AG09319 (cell line): Measurements from ENCODE around the gene MGAT4B.

Experiments used
- DNase-seq: peaks from one replicate; pipeline ENCODE4 v3.0.0-alpha.2; 2010; ENCODE audit warnings: low read depth; ENCODE audit errors: extremely low read depth
- TF ChIP-seq, protein P1 (sequence below): IDR thresholded peaks from 2 replicates; pipeline ENCODE4 v1.5.1; 2011; ENCODE audit warnings: low read depth, mild to moderate bottlenecking, inconsistent platforms, low read length, moderate library complexity

The MGAT4B gene

DNA sequence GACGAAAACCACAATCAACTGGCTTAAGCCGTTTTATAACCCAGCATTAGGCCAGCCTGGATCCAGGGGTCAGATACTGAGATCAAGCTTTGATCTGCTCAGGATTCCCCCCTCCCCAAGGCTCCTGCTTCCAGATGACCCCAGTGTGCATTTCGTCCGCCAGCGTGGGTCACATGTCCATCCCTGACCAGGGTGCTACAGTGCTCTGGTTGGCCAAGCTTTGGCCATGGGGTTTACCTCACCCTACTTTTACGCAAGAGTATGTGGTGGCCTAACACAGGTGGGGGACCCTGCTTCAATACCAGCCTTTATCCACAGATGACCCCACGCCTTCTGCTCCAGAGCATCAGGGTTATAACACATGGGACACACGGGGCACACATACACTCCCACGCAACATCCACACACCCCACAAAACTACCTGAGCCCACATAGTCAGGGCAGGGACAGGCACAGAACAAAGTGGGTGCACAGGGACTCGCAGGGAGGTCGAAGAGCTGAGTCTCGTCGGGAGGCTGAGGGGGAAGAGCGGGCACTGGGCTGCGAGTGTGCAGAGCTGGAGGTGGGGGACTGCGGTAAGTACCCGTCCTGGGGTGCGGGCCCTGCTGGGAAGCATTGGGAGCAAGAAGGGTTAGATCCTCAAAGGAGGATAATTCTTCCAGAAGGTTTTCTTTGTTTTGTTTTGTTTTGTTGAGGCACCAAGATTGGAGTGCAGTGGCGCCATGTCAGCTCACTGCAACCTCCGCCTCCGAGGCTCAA lies 9.0 kb upstream of the MGAT4B start:
- DNase-seq = no peak

DNA sequence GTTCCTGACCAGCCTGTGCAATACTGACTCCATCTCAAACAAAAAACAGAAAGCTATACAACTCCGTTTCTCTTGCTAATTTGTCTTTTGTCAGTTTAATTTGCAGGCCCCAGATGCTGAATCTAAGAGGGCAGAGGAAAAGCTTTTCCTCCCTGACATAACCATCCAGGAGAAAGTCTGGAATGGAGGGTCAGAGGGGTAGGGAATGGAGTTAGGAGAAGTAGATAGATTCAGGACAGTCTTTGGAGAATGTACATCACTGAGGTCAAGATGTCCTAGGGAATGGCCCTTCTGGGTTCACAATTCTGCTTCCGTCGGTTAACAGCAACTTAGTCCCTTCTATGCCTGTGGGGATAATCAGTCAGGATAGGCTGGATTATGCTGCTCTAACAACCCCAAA lies 7.4 kb upstream of the MGAT4B start:
- DNase-seq = no peak
- TF ChIP-seq, protein P1, sequence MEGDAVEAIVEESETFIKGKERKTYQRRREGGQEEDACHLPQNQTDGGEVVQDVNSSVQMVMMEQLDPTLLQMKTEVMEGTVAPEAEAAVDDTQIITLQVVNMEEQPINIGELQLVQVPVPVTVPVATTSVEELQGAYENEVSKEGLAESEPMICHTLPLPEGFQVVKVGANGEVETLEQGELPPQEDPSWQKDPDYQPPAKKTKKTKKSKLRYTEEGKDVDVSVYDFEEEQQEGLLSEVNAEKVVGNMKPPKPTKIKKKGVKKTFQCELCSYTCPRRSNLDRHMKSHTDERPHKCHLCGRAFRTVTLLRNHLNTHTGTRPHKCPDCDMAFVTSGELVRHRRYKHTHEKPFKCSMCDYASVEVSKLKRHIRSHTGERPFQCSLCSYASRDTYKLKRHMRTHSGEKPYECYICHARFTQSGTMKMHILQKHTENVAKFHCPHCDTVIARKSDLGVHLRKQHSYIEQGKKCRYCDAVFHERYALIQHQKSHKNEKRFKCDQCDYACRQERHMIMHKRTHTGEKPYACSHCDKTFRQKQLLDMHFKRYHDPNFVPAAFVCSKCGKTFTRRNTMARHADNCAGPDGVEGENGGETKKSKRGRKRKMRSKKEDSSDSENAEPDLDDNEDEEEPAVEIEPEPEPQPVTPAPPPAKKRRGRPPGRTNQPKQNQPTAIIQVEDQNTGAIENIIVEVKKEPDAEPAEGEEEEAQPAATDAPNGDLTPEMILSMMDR = no peak

More for the DNA sequence above, 9.0 kb upstream of the MGAT4B start:
- TF ChIP-seq, protein P1 = no peak

DNA sequence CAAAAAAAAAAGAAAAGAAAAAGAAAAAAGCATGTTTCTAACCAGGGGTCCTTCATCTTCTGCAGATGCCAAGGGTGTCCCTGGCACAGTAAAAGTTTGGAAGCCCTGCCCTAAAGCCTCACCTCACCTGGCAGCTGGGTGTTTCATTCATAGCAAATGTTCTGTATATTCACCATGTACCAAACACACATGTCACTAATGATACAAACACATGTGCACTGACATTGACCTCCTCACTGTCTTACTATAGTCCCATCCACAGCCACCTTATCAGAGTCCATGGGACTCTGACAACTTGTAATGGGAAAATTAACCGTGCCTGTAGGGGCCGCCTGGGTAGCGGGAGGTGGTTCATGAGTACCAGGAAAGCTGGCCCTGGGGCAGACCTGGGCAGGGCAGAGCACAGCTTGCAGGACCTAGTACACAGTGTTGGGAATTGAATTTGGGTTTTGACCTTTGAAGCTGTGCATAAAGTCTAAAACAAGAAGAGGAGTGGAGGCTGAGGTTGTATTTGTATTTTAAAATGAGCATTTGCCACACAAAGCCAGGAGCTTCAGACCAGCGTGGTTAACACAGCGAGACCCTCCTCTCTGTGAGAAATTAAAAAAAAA lies 6.4 kb upstream of the MGAT4B start:
- no peak for DNase-seq
- TF ChIP-seq, protein P1 = no peak

DNA sequence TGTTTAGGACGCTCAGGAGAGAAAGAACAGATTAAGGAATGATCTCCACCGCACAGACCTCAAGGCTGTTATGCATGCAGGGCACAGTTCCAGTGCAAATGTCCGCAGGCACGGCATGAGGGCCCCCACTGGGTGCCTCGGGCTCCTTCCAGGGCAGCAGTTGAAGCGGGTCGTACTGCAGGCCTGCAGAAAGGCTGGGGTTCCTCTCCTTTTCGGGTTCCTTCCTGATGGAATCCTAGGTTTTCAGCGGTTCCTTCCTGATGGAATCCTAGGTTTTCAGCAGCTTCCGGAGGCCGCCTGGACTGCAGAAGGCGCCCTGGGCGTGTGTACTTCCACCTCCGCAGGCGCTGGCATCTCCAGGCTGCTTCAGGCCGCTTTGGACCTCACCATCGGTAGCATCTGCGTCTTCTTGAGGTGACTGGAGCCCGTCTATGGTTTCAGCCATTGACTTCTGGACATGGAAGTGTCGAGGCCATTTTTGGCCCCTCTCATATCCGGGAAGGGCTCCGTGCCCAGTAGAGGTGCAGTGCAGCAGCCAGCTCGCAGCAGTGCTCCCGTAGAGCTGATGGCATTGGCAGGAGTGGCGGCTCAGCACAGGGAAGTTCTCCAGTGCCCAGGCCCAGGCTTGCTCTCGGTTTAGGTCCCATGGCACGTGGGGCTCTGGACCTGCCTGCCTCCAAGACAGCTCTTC lies 5.6 kb upstream of the MGAT4B start:
- DNase-seq = no peak
- TF ChIP-seq, protein P1 = no peak

DNA sequence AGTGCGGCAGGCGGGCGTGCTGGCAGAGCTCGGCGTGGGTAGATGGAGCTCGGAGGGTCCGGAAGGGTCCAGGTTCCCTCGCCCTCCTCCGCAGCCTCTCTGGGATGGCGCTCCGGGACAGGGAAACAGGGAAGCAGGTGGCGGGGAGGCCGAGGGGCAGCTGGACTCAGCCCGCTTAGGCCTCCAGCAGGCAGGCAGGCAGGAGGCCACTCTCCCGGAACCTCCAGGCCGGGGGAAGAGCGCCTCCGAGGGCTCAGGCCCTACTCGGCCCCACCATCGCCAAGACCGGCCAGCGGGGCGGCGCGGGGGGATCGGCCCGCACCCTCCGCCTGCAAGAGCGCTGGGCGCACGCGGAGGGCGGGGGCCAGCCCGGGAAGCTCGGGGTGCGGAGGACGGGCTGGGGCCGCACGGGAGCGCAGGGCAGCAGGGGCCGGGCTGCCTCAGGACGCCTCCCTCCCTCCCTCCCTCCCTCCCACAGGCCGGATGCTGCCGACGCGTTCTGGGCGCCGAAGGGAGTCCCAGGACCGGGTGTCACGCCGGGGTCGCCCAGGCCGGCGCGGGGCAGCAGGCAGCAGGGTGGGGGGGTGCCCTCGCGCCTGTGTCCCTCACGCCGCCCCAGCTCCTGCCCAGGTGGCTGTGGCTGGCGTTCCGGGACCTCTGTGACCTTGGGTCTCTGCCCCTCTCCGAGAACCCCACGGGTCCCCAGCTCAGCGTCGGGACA lies 977 bp downstream of the MGAT4B start:
- DNase-seq = no peak
- TF ChIP-seq, protein P1 = no peak

DNA sequence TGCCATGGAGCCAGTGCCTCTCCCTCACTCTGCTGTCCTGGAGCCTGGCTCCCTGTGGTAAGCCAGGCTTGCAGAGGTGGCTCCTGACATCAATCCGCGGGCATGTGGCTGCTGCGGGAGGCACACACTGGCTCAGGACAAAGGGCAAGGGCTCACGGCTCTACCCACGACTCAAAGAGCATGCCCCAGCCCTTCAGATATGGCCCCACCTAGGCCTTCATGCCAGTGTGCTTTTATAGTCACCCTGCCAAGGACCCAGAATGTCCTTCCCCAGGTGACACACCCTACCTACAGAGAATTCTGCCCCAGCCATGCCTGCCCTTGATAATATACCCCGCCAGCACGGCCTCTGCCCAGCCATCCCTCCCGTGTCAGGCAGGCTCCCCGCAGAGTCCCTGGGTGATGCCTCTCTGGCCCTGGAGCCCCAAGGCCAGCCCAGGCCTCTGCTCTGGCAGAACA lies 1.6 kb downstream of the MGAT4B start:
- no peak for DNase-seq
- TF ChIP-seq, protein P1 = no peak
